HUES48 (cell line): Measurements from ENCODE around the gene MVB12B.

Source experiments
- H3K27ac ChIP-seq: one replicate; pipeline ENCODE4 v1.7.0; 2013; ENCODE audit warnings: low read depth, low read length, inconsistent platforms
- H3K27me3 ChIP-seq: 2 replicates; pipeline ENCODE4 v1.6.1; 2013; ENCODE audit warnings: mild to moderate bottlenecking, low read length; ENCODE audit not compliant: control insufficient read depth, insufficient read depth
- H3K36me3 ChIP-seq: 2 replicates; pipeline ENCODE4 v1.6.1; 2013; ENCODE audit warnings: low read length; ENCODE audit not compliant: control insufficient read depth, insufficient read depth
- H3K4me1 ChIP-seq: 2 replicates; pipeline ENCODE4 v1.6.1; 2013; ENCODE audit warnings: mild to moderate bottlenecking, low read length; ENCODE audit not compliant: control insufficient read depth, insufficient read depth
- H3K4me3 ChIP-seq: 2 replicates; pipeline ENCODE4 v1.5.1; 2013; ENCODE audit warnings: mild to moderate bottlenecking, low read depth, low read length
- H3K9ac ChIP-seq: 2 replicates; pipeline ENCODE4 v1.6.1; 2013; ENCODE audit warnings: mild to moderate bottlenecking, low read depth, low read length, moderate library complexity
- H3K9me3 ChIP-seq: 2 replicates; pipeline ENCODE4 v1.6.1; 2013; ENCODE audit warnings: low read length; ENCODE audit not compliant: control insufficient read depth, insufficient read depth

The MVB12B gene

DNA sequence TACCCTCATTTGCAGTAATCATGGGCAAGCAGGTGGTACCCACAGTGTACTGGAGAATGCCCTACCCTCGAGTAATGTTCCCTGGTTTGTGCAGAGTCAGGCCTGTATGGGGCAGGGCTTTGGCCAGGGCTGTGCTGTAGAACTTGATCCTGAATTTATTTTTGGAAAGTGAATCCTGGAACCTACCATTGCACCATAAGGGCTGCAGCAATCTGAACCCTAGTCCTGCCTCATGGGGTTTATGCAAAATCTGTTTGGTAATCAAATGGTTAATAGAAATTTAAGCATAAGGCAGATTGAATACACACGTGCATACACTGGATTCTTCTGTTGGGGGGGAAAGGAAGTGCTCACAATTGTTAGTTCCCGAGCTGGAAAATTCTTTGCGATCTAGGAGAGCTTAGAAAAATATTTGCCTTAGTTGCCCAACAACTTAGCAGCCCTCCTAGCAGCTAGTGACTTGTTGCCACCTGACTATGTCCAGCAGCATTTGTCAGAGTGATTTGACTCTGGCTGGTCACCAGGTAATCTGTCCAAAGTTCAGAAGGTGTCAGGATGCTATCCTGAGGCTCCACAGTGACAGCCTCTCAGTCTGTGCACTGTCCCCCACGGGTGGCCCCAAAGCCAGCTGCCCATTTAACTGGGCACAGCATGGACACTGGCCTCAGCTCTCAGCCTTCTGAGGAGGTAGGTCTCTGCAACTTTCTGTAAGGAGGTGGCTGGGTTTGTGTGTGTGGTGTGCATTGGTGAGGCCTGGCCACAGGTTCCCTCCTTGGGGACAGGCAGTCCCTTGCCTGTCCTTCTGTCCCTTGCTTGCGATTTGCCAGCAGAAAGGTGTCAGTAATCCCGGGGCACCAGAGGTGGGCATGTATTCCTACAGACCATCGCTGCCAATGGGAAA lies 8.3 kb downstream of the MVB12B start:
- Histone ChIP-seq H3K27ac (no peak overlapping the region), H3K36me3 (no peaks in the 10 kb centered on the region), H3K4me1 (peaks cover 20% of the 10 kb centered on the region; the same call in 1 of the 2 replicates), H3K27me3 (no peaks in the 10 kb centered on the region), H3K9ac (no peak overlapping the region), H3K9me3 (no peaks in the 10 kb centered on the region), H3K4me3 (no peak overlapping the region)

DNA sequence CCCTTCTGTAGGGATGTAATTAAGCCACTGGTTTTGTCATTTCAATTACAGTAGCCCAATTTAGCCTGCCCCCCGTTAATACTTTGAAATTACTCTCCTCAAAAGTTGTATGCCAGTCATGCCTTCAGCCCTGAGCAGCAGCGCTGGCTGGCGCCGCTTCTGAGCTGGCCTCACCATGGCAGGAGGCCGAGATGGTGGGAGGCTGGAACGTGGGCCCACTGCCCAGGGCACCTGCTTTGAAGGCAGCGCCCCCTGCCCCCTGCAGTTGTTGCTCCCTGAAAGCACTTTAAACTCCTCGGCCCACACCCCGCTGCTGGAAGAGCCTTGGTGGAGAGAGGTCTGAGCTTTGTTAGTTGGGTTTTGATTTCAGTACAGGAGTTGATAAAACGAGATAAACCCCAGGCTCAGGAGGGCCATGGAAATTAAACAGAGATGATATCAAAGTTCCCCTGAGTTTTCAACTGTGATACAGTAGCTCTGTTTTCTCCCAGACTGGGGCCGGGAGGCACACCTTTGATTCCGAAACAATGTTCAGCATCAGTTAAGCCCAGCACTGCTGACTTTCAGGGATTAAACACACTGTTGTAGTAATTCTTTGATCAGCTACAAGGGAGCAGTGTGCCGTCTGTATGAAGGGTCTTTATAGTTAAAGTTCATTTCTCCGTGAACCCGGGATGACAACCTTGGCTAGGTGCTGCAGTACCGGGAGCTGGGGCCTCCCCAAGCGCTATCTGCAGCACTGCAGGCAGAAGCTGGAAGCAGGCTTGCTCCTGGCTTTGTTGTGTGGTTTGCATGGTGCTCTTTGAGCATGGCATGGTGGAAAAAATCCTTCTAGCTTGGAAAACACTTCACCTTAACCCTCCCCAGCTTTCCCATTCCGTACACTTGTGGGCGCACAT lies 9.5 kb downstream of the MVB12B start:
- Histone ChIP-seq H3K9ac (no peak overlapping the region), H3K4me1 (peaks cover 22% of the 10 kb centered on the region)

GRCh38 chr9:126336736-126337325 lies 10.2 kb downstream of the MVB12B start:
- no peaks in the 10 kb centered on the region for H3K36me3 ChIP-seq
- no peaks in the 10 kb centered on the region for H3K27me3 ChIP-seq
- H3K9ac ChIP-seq = no peak overlapping the region
- no peaks in the 10 kb centered on the region for H3K9me3 ChIP-seq
- H3K4me1 ChIP-seq = peaks cover 29% of the 10 kb centered on the region
- no peak overlapping the region for H3K27ac ChIP-seq
- H3K4me3 ChIP-seq = no peak overlapping the region

More for the DNA sequence above, 9.5 kb downstream of the MVB12B start:
- Histone ChIP-seq H3K36me3 (no peaks in the 10 kb centered on the region), H3K27me3 (no peaks in the 10 kb centered on the region), H3K4me3 (no peak overlapping the region), H3K27ac (no peak overlapping the region), H3K9me3 (no peaks in the 10 kb centered on the region)

- H3K9ac ChIP-seq = no peak overlapping the region
- H3K4me3 ChIP-seq = no peak overlapping the region
- no peak overlapping the region for H3K27ac ChIP-seq
- H3K27me3 ChIP-seq = no peaks in the 10 kb centered on the region
- H3K4me1 ChIP-seq = peaks cover 34% of the 10 kb centered on the region
- H3K36me3 ChIP-seq = no peaks in the 10 kb centered on the region
- H3K9me3 ChIP-seq = no peaks in the 10 kb centered on the region
These were observed 11.2 kb downstream of the MVB12B start for GRCh38 chr9:126337729-126338372.

DNA sequence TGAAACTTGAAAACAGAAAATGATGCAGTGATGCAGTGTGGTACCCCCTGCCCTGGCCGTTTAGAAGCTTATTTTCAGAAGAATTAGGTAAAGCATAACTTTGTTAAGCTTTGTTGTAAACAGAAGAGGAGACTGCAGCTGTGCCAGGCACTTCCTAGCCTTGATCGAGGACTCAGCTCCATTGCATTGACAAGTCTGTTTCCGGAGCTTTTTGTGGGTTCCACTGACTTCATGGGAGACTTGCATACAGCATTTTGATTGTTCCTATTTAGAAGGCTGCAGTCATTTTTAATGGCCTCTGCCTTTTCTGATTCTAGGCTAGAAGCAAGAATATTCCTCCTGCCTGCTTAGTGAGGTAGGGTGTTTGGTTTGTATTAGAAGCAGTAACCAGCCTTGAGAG lies 12.3 kb downstream of the MVB12B start:
- Histone ChIP-seq H3K9me3 (no peaks in the 10 kb centered on the region), H3K27ac (no peak overlapping the region), H3K4me3 (no peak overlapping the region)

GRCh38 chr9:126341426-126341825 lies 14.8 kb downstream of the MVB12B start:
- Histone ChIP-seq H3K9me3 (no peaks in the 10 kb centered on the region), H3K4me1 (peaks cover 31% of the 10 kb centered on the region), H3K27me3 (no peaks in the 10 kb centered on the region)

More for the DNA sequence above, 12.3 kb downstream of the MVB12B start:
- Histone ChIP-seq H3K36me3 (no peaks in the 10 kb centered on the region), H3K9ac (no peak overlapping the region), H3K27me3 (no peaks in the 10 kb centered on the region), H3K4me1 (peaks cover 34% of the 10 kb centered on the region)

DNA sequence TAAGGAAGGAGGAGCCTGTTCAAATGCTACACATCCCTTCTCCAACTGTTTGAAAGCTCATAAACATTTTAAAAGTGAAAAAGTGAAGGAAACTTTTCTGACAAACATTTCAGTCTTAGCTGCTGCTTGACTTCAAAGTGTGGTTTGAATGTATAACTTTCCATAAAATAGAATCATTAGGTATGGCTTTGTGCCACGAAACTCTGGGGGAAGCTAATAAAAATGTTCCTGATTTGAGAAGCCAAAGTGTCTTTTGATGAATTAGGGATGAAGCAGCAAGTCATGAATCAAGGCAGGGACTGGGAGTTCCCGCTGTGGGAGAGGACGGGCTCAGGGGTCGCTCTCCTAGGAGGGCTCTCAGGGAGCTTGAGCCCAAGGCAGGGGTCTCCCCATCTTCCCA lies 15.3 kb downstream of the MVB12B start:
- no peaks in the 10 kb centered on the region for H3K36me3 ChIP-seq
- no peak overlapping the region for H3K4me3 ChIP-seq
- no peaks in the 10 kb centered on the region for H3K27me3 ChIP-seq
- no peak overlapping the region for H3K9ac ChIP-seq
- H3K27ac ChIP-seq = no peak overlapping the region
- H3K4me1 ChIP-seq = peaks cover 33% of the 10 kb centered on the region
- H3K9me3 ChIP-seq = no peaks in the 10 kb centered on the region

More at GRCh38 chr9:126341426-126341825, 14.8 kb downstream of the MVB12B start:
- H3K4me3 ChIP-seq = no peak overlapping the region
- no peak overlapping the region for H3K27ac ChIP-seq
- H3K36me3 ChIP-seq = no peaks in the 10 kb centered on the region
- H3K9ac ChIP-seq = no peak overlapping the region

DNA sequence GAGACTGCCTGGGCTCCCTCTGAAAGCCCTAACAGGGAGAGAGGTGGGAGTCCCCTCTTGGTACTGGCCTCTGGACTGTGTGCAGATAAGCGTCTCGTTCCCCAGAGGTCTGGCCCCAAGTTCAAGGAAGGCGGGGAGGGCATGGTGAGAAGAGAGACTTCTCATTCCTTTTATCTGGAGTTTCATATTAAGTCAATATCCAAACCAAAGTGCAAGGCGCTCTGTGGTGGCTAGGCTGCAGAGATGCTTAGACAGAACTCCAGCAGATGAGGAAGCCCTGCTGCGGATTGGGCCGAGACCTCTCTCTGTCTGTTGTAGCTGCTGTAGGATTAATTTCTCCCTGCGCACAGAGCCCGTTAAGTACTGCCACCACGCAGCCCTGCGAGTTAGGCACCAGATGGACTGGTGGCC lies 16.0 kb downstream of the MVB12B start:
- no peaks in the 10 kb centered on the region for H3K27me3 ChIP-seq
- H3K4me1 ChIP-seq = peaks cover 39% of the 10 kb centered on the region
- H3K27ac ChIP-seq = no peak overlapping the region
- H3K36me3 ChIP-seq = no peaks in the 10 kb centered on the region
- no peaks in the 10 kb centered on the region for H3K9me3 ChIP-seq
- no peak overlapping the region for H3K9ac ChIP-seq
- no peak overlapping the region for H3K4me3 ChIP-seq

- H3K36me3 ChIP-seq = no peaks in the 10 kb centered on the region
These were observed 16.7 kb downstream of the MVB12B start for GRCh38 chr9:126343271-126343700.

GRCh38 chr9:126346031-126346430 lies 19.4 kb downstream of the MVB12B start:
- H3K36me3 ChIP-seq = no peaks in the 10 kb centered on the region
- H3K9ac ChIP-seq = no peak overlapping the region
- peaks cover 2% of the 10 kb centered on the region for H3K9me3 ChIP-seq
- no peaks in the 10 kb centered on the region for H3K27me3 ChIP-seq
- peaks cover 38% of the 10 kb centered on the region for H3K4me1 ChIP-seq
- H3K4me3 ChIP-seq = no peak overlapping the region
- H3K27ac ChIP-seq = no peak overlapping the region

More at GRCh38 chr9:126343271-126343700, 16.7 kb downstream of the MVB12B start:
- Histone ChIP-seq H3K4me3 (no peak overlapping the region), H3K9ac (no peak overlapping the region), H3K4me1 (peaks cover 40% of the 10 kb centered on the region), H3K27me3 (no peaks in the 10 kb centered on the region), H3K27ac (no peak overlapping the region), H3K9me3 (no peaks in the 10 kb centered on the region)
